ENCODE results near the gene LDLRAD1.
"Not testable (repeated sequence)": the region's sequence is repeated elsewhere in the genome, so short reads cannot be mapped to it uniquely, and the experiment has no call there.

Gene LDLRAD1

DNA sequence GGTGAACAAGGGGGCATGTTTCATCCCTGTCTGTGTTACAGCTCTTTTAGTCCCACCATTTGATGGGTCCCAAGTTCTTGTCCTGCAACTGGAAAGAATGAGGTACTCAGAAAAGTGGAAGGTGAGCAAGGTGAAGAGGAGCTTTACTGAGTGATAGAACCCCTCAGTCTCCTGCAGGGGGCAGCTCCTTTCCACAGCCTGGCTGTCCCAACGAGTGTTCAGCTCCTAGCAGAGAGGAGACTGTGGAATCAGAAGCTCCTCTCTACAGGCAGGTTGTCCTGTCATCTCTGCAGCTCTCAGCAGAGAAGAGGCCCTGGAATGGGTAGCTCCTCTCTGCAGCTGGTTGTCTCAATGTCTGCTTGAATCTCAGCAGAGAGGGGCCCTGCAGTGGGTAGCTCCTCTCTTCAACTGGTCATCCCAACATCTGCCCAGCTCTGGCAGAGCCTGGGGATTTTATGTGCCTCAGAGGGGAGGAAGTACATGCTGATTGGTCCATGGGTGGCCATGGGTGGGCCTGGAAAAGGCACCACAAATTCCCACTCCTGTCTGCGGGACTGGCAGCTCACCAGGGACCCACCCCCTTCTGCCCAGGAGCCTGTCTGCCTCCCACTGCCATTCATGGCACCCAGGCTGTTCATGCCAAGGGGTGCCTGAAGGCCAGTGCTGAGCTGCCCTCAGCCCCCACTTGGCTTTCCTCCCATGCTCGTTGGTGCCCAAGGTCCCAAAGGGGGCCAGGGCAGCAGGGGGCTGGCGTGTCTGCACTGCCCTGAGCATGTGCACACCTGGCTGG lies 25.7 kb downstream of the LDLRAD1 start:
- DNase-seq: no peak

DNA sequence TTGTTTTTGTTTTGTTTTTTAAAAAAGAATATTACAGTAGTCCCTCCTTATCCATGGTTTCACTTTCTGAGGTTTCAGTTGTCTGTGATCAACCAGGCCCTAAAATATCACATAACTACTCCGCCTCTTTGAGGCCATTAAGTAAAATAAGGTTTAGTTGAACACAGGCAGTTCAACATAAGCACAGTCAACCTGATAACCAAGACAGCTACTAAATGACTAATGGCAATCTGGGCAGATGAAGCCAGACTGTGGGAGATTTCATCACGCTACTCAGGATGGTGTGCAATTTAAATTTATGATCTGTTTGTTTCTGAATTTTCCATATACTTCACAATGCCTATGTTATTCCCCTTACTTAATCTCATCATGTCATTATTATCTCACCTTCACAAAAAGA lies 30.1 kb downstream of the LDLRAD1 start:
- no peak for DNase-seq

DNA sequence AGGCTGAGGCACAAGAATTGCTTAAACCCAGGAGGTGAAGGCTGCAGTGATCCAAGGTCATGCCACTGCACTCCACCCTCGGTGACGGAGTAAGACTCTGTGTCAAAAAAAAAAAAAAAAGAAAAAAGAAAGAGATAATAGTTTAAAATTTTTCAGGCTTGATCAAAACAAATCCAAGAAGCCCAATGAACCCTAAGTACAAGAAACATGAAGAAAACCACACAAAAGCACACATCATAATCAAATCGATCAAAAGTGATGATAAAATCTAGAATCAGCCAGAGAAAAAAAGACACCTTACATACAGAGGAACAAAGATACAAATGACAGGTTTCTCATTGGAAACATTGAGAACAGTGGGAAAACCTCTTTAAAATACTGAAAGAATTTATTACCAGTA lies 31.5 kb downstream of the LDLRAD1 start:
- no peak for DNase-seq

DNA sequence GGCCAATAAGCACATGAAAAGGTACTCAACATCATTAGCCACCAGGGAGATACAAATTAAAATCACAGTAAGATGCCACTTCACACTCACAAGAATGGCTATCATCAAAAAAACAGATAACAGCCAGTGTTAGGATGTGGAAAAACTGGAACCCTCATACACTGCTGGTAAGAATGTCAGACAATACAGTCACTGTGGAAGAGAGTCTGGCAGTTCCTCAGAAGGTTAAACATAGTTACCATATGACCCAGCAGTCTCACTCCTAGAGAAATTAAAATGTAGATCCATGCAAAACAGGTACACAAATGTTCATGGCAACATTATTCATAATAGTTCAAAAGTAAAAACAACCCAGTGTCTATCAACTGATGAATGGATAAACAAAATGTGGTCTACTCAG lies 33.3 kb downstream of the LDLRAD1 start:
- DNase-seq: no peak

DNA sequence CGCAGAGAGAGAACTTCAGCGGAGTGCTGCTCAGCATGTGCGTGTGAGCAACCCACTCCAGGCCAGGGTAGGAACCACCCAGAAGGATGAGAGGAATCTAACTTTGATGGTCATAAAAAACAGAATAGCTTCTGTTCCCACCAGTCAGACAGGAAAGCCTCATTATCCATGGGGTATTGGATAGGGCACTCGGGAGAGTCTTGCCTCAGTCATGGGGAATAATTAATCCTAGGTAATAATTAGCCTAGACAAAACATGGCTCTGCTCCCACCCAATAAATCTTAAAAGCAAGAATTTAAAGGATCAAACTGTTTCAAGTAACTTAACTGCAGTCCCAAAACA lies 35.3 kb downstream of the LDLRAD1 start:
- DNase-seq: no peak

DNA sequence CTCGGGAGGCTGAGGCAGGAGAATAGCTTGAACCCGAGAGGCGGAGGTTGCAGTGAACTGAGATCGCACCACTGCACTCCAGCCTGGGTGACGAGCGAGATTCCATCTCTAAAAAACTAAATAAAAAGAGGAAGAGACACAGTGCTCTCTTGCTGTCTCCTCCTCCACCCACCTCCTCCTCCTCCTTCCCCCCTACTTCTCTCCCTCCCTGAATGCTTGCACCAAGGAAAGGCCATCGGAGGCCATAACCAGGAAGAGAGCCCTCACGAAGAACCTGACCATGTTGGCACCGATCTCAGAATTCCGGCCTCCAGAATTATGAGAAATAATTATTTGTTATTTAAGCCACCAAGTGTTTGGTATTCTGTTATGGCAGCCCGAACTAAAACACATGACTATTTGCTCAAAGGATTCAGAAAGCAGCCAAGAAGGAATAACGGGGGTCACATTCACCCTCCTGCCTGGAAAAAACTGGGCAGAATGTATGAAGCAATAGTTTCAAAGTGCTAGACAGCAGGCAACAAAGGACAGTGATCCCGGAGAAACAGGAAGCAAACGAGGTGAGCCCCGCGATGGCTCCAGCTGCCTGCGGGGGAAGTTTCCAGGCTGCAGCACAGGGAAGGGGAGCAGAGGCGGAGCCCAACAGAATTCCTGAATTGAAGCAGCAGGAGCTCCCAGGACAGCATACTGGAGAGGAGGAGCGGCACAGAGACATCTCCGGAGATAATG lies 35.8 kb downstream of the LDLRAD1 start:
- peak; percentile 20 to 32 for DNase-seq

DNA sequence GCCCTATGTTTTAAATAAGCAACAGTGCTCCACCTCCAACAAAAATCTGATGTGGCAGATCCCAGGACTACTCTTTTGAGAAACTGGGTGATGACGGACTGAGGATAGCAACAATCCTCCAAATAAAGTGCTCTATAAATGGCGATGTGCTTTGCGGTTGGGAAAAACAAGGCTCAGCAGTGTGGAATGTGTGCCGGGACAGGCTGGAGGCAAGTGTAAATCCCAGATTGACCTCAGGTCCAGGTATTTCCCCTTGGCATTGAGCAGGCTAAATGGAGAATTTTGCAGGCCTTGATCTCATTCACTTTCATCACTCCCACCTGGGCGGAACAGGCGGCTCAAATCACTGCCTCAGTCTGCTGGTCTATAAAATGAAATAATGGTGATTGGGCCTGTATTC lies 36.8 kb downstream of the LDLRAD1 start:
- DNase-seq: no peak

DNA sequence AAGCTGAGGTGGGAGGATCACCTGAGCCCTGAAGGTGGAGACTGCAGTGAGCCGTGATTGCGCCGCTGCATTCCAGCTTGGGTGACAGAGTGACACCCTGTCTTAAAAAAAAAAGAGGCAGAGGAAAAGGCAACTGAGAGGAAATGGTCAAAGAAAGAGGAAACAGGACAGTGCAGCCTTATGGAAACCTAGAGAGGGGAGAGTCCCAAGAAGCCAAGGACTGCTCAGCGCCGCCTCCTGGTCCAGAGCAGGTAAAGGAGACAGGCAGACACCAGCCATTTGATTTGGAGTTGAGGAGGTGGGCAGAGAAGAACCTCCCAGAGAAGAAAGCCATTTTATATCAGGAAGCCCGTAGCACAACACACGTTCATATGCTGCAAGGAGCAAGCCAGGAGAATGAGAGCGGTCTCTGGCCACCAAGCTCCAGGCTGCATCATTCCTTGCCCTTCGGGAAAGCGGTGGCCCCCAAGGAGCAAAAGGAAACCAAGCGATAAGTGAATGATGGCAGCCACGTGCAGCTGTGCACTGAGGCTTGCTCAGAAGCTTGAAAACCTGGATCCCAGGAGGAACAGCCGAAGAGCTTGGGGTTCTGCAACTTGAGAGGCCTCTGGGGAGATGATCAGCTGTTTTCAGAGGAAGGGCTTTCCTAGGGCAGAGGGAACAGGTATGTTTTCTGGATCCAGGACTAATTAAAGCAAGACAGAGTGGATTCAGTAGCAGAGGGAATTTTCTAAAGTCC lies 38.1 kb downstream of the LDLRAD1 start:
- DNase-seq: no peak

DNA sequence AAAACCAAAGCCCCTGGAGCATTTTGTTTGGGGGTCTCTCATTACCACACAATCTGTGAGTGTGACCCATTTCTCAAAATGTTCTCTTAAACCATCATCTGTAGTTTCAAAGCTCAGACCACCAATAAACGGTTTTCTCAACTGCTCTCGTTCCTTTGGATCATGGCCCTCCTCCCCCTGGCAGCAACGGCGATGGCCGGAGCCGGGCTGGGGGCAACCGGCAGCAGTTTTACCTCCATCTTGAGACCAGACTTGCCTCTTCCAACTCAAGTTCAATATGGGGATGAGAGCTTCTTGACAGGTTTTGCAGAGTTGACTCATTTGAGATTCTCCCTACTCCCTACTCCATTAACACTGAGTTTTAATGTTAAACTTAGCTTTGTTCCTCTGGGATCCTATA lies 42.1 kb downstream of the LDLRAD1 start:
- DNase-seq: no peak

DNA sequence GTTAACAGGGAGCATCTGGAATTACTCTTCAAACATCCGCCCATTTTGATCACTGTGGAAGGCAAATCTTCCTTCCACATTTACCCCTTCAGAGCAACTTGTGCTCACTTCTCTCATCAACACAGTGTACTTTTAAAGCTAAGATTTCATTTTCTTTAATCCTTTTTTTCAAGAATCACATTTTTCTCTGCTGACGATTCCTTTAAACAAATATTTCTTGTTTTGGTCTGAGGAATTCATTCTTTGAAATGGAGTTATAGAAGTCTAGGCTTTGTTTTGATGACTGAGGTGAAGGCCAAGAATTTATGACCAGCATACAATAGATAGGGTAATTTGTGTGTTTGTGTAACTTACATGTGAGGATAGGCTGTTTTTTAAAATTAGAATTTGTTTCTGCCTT lies 46.3 kb downstream of the LDLRAD1 start:
- no peak for DNase-seq

DNA sequence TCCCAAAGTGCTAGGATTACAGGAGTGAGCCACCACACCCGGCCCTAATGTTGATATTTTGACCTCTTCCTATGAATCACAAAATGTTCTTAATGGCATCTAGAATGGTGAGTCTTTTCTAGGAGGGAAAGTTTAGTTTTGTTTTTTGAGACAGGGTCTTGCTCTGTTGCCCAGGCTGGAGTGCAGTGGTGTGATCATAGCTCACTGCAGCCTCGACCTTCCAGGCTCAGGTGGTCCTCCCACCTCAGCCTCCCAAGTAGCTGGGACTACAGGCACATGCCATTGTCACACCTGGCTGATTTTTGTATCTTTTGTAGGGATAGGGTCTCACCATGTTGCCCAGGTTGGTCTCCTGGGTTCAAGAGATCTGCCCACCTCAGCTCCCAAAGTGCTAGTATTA lies 48.7 kb downstream of the LDLRAD1 start:
- DNase-seq: not testable (repeated sequence)

DNA sequence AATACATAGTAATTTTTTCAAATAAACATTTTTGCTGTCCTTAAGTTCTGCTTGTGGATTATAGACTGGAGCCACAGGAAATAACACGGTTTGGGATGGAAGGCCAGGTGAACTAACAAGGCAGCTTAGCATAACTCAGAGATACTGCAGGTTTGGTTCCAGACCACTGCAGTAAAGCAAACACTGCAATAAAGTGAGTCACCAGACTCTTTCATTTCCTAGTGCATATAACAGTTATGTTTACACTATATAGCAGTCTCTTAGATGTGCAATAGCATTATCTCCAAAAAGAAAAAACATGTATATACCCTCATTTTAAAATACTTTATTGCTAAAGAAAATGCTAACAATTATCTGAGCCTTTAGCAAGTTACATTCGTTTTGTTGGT lies 49.9 kb downstream of the LDLRAD1 start:
- DNase-seq: no peak

DNA sequence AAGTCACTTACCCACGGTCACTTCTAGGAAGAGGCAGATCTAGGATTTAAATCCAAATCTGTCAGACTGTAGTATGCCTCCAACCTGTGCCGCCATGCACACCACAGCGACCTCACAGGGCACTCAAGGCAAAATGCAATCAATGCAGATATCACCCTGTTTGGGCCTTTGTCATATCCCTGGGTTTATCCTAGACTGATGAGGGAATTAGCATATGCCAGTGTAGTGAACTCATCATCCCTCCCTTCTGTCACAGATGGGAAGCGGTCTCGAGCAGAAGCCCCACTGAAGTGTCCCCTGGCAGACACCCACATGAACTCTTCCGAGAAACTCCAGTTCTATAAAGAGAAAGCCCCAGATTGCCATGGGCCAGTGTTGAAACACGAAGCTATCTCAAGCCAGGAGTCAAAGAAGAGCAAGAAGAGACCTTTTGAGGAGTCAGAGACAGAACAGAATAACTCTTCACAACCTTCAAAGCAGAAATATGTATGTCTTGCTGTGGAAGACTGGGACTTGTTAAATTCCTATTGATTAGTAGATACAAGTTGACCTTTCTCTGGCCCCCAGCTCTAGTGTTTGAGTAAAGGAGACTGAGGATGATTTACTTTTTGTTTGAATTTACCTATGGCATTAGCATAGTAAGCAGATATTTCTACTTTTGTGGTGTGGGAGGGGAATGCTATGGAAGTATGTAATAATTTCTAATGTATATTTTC lies 50.4 kb downstream of the LDLRAD1 start:
- DNase-seq: no peak

DNA sequence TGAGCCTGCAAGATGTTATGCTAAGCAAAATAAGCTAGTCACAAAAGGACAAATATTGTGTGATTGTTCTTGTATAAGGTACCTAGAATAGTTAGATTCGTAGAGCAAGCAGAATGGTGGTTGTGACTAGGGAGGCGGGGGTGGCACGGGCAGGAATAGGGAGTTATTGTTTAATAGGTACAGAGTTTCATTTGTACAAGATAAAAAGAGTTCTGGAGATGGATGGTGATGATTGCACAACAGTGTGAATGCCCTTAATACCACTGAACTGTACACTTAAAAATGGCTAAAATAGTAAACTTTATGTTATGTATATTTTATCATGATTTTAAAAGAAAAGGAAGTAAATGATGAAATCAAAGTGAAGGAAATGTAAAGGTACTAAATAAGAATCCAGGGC lies 51.2 kb downstream of the LDLRAD1 start:
- DNase-seq: no peak

DNA sequence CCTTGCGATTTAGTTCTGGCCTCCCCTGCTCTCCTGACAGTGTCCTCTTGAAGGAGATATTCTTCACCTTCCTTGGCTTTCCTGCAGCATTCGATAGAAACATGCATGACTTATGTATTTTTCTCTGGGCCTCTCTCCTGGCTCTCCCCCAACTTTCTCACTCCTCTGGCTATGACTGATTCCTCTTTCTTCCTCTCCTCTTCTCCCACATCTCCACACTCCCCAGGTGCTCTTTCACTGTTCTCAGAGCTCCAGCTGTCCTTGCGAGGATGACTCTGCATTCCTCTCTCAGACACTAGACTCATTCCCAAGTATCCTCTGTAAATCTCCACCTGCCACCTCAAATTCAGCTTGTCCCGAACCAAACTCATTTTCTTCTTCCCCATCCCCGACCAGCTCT lies 53.9 kb downstream of the LDLRAD1 start:
- no peak for DNase-seq

DNA sequence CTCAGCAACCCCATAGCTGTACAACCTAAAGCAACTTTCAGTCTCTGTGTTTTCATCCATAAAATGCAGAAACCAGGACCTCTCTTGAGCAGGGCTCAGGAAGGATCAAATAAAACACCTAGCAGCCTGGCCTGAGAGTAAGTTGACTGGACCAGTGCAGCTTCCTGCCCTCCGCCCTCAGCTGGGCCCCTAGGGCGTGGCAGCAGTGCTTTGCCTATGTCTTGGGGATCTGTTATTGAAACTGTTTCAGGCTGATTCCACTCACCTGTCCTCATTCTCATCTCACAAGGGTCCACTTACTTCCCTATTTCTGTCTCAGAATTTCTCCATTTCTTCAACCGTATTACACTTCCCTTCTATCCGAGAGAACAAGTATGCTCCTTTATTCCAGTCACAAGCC lies 54.5 kb downstream of the LDLRAD1 start:
- no peak for DNase-seq

DNA sequence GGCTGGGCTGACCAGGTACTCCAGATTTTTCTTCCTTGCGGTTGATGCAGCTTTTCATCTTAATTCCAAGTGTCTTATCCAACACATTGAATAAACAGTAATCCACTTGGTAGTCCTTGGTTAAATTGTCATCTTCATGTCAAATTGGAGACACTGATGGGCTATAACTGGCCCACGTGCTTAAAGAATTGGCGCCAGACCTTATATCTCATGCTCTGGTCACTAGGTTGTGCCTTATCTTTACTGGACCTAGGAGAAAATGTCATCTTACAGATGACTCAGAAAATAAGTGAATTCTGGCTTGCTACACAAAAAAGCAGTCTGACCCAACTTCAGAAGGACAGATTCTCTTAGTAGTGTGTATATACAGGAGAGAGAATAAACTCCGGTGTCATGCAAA lies 55.6 kb downstream of the LDLRAD1 start:
- DNase-seq: no peak

DNA sequence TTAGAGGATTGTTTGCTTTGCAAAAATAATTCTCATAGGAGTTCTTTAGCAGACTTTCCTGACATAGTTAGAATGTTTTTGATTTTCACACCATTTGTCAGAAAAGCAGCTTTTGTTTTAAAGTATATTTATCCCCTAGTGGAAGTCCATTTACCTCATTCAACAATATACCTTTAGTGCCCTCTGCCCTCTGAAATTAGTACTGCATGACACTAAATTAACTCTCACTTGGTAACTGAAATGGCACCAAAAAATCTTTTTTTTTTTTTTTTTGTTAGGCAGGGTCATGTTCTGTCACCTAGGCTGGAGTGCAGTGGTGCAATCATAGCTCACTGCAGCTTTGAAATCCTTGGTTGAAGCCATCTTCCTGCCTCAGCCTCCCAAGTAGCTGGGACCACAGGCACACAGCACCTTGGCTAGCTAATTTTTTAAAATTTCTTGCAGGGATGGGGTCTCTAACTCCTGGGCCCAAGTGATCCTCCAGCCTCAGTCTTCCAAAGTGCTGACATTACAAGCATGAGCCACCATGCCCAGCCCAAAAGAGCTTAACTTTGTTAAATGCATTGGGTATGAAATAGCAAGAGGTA lies 58.2 kb downstream of the LDLRAD1 start:
- DNase-seq: peak; percentile 51 to 69
